Stimulated activated CD8-positive, alpha-beta memory T cell treated with anti-CD3 and anti-CD28 coated beads, Interleukin-15, amount 100 ng/mL, for 1 hour (primary cell): ENCODE results near the gene MYO7A.
A peak's percentile ranks its signal among the peaks of the same experiment; 100 is the strongest.

Experiments used
- DNase-seq: peaks from one replicate; pipeline ENCODE4 v3.0.0-alpha.2; 2020; ENCODE audit warnings: low read depth

The MYO7A gene

GRCh38 chr11:77127235-77127911 is 673 bp upstream of the MYO7A start:
- peak; percentile 27 for DNase-seq

- no peak for DNase-seq
Observed at GRCh38 chr11:77129069-77129841, 1.2 kb downstream of the MYO7A start.

- no peak for DNase-seq
Observed at GRCh38 chr11:77129842-77130756, 2.1 kb downstream of the MYO7A start.

- no peak for DNase-seq
Observed at GRCh38 chr11:77130763-77131513, 2.9 kb downstream of the MYO7A start.

- no peak for DNase-seq
Observed at GRCh38 chr11:77131560-77131959, 3.5 kb downstream of the MYO7A start.

- no peak for DNase-seq
Observed at GRCh38 chr11:77135069-77135468, 7.0 kb downstream of the MYO7A start.

- no peak for DNase-seq
Observed at GRCh38 chr11:77136074-77136473, 8.0 kb downstream of the MYO7A start.

- DNase-seq = no peak
Observed at GRCh38 chr11:77136784-77137420, 8.9 kb downstream of the MYO7A start.

GRCh38 chr11:77137421-77137820 is 9.4 kb downstream of the MYO7A start:
- no peak for DNase-seq

GRCh38 chr11:77138106-77138649 is 10.1 kb downstream of the MYO7A start:
- DNase-seq = no peak

GRCh38 chr11:77139201-77139600 is 11.2 kb downstream of the MYO7A start:
- DNase-seq = no peak

GRCh38 chr11:77140231-77140851 is 12.3 kb downstream of the MYO7A start:
- DNase-seq = no peak

- no peak for DNase-seq
Observed at GRCh38 chr11:77141034-77141433, 13.0 kb downstream of the MYO7A start.

- DNase-seq = no peak
Observed at GRCh38 chr11:77141475-77141874, 13.4 kb downstream of the MYO7A start.

GRCh38 chr11:77142091-77142975 is 14.3 kb downstream of the MYO7A start:
- peak; percentile 8 for DNase-seq

- DNase-seq = no peak
Observed at GRCh38 chr11:77143405-77144020, 15.5 kb downstream of the MYO7A start.

- no peak for DNase-seq
Observed at GRCh38 chr11:77144196-77144856, 16.3 kb downstream of the MYO7A start.

GRCh38 chr11:77144857-77145428 is 16.9 kb downstream of the MYO7A start:
- no peak for DNase-seq
